HG02623 (cell line): ENCODE measurements around the gene NKAPD1.
A peak's percentile ranks its signal among the peaks of the same experiment; 100 is the strongest.
"Not testable (repeated sequence)": the region's sequence is repeated elsewhere in the genome, so short reads cannot be mapped to it uniquely, and the experiment has no call there.

Experiments used
- ATAC-seq: cut with Tn5 transposase; IDR thresholded peaks from one replicate; pipeline ENCODE4 v1.9.1; 2021; ENCODE audit warnings: moderate library complexity; ENCODE audit not compliant: unreplicated experiment

Gene NKAPD1

GRCh38 chr11:112086422-112087191, 12.5 kb downstream of the NKAPD1 start, which contains the start of the genes SDHD and TIMM8B:
Gene SDHD, plus strand, starts transcription at chr11:112086873. Its CDS starts 35 bp downstream, at chr11:112086908.
Gene TIMM8B, minus strand, starts transcription at chr11:112086756. Its CDS starts 33 bp downstream, at chr11:112086723.
- peak; percentile 95 for ATAC-seq

- no peak for ATAC-seq
Measured at GRCh38 chr11:112087212-112087611, 13.1 kb downstream of the NKAPD1 start.

GRCh38 chr11:112095302-112095701, 21.2 kb downstream of the NKAPD1 start:
- not testable (repeated sequence) for ATAC-seq

- ATAC-seq: no peak
Measured at GRCh38 chr11:112096194-112096593, 22.1 kb downstream of the NKAPD1 start.

- ATAC-seq: no peak
Measured at GRCh38 chr11:112097734-112098528, 23.8 kb downstream of the NKAPD1 start.

GRCh38 chr11:112100462-112100861, 26.4 kb downstream of the NKAPD1 start:
- ATAC-seq: no peak

- no peak for ATAC-seq
Measured at GRCh38 chr11:112103446-112103845, 29.3 kb downstream of the NKAPD1 start.

GRCh38 chr11:112106070-112106469, 32.0 kb downstream of the NKAPD1 start:
- no peak for ATAC-seq

GRCh38 chr11:112113539-112114457, 39.7 kb downstream of the NKAPD1 start:
- no peak for ATAC-seq

GRCh38 chr11:112114460-112114859, 40.4 kb downstream of the NKAPD1 start:
- ATAC-seq: no peak

GRCh38 chr11:112115386-112115785, 41.3 kb downstream of the NKAPD1 start:
- no peak for ATAC-seq

GRCh38 chr11:112118176-112118575, 44.1 kb downstream of the NKAPD1 start:
- ATAC-seq: no peak

GRCh38 chr11:112121981-112122615, 48.0 kb downstream of the NKAPD1 start:
- ATAC-seq: no peak

GRCh38 chr11:112123129-112123528, 49.0 kb downstream of the NKAPD1 start:
- ATAC-seq: no peak

GRCh38 chr11:112127056-112127455, 53.0 kb downstream of the NKAPD1 start:
- no peak for ATAC-seq

GRCh38 chr11:112128483-112129121, 54.5 kb downstream of the NKAPD1 start:
- ATAC-seq: no peak

- no peak for ATAC-seq
Measured at GRCh38 chr11:112129656-112130055, 55.6 kb downstream of the NKAPD1 start.

GRCh38 chr11:112132737-112133136, 58.6 kb downstream of the NKAPD1 start:
- ATAC-seq: no peak

- ATAC-seq: no peak
Measured at GRCh38 chr11:112134473-112134872, 60.4 kb downstream of the NKAPD1 start.
